Measurements from ENCODE around the gene NOXA1.
A peak's percentile ranks its signal among the peaks of the same experiment; 100 is the strongest.

The NOXA1 gene

GRCh38 chr9:137441935-137442321 is 18.7 kb downstream of the NOXA1 start:
- TF ChIP-seq CTCF (IDR thresholded peaks at IDR 0.05; ENCODE audit: low read depth, low read length): no peak
- H3K4me3 ChIP-seq (ENCODE audit: low read depth, low read length): no peak overlapping the region

DNA sequence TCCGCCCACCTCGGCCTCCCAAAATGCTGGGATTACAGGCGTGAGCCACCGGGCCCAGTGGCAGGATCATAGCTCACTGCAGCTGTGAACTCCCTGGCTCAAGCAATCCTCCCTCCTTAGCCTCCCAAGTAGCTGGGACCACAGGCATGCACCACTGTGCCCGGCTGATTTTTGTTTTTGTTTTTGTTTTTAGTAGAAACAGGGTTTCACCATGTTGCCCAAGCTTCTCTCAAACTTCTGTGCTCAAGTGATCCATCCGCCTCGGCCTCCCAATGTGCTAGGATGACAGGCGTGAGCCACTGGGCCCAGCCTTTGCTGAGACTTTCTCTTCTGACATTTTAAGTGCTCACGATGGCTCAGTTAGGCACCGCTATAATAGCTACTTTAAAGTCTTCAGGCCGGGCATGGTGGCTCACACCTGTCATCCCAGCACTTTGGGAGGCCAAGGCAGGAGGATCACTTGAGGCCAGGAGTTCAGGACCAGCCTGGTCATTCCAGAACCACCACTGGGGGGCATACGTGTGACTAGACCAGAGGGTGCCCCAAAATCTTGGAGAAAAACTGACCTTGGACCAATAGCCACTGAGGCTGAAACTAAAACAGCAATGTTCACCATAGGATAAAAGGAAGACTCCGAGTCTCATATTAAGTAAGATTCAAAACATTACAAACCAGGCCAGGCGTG is 21.1 kb downstream of the NOXA1 start:
- no peak overlapping the region for H3K4me3 ChIP-seq (ENCODE audit: low read depth, low read length)
- no peak for TF ChIP-seq CTCF (IDR thresholded peaks at IDR 0.05; ENCODE audit: low read depth, low read length)

- peak; percentile 84 for TF ChIP-seq CTCF (IDR thresholded peaks at IDR 0.05; ENCODE audit: low read depth, low read length)
- H3K4me3 ChIP-seq (ENCODE audit: low read depth, low read length): no peak overlapping the region
Observed at GRCh38 chr9:137445275-137445807, 22.1 kb downstream of the NOXA1 start.

DNA sequence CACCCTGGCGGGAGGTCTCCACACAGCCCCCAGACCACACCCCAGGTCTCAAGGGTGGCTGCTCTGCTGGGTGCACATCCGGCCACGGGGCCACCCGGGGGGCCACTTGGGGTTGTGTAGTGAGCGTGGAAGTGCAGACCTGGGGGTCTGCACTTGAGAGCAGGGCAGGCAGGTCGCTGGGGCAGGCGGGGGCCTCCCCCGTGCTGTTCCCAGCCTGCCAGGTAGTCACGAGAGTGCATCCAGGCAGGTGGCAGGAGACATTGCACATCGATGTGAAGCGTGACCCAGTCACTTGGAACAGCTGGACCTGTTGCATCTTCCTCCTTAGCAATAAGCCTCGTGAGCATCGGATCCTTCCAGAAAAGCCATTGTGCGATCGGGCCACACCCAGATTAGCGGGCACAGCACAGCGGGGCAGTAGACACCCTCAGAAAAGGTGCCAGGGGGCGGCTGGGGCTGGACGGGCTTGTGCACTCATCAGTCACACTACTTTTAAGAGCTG is 22.8 kb downstream of the NOXA1 start:
- H3K4me3 ChIP-seq (ENCODE audit: low read depth, low read length): no peak overlapping the region
- TF ChIP-seq CTCF (IDR thresholded peaks at IDR 0.05; ENCODE audit: low read depth, low read length): no peak

GRCh38 chr9:137446851-137447471 is 23.8 kb downstream of the NOXA1 start:
- no peak for TF ChIP-seq CTCF (IDR thresholded peaks at IDR 0.05; ENCODE audit: low read depth, low read length)
- no peak overlapping the region for H3K4me3 ChIP-seq (ENCODE audit: low read depth, low read length)

DNA sequence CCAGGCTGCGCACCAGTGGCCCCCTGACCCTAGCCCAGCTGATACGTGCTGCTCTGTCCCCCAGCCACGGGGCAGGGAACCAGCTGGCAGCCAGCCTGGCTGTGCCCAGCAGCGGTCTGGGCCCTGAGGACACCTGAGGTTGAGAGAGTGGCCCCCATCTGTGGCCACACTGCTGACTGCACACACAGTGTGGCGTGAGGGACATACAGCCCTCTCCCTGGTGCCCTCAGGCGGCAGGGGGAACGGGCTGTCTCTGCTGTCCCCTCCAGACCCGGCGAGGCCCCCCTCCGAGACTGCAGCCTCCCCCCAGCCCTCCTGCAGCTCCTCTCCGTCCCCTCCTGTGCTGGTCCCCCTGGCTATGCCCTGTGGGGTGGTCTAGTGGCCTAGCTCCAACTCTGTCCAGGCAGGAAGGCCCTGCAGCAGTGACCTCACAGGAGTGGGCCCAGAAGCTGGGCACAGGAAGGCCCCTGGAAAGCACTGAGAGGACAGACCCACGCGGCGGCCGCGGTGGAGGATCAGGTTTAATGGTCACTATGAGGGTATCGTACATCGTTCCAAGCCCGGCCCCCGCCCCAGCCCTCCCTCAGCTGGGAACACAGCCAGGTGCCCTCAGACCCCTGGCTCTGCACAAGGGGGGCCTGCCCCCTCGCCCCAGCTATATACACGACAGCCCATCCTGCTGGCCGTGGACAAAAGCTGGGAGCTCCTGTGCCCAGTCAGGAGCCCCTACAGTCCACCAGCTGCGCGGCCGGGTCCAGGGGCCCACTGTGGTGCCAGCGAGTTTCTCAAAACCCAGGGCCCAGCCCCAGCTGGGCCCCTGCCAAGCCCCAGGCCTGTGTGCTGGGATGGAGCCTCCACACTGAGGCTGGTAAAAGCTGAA is 24.8 kb downstream of the NOXA1 start:
- no peak overlapping the region for H3K4me3 ChIP-seq (ENCODE audit: low read depth, low read length)
- TF ChIP-seq CTCF (IDR thresholded peaks at IDR 0.05; ENCODE audit: low read depth, low read length): no peak
